ENCODE data around the gene PLCG2. TPM values are rescaled to one million over a fixed set of nuclear protein-coding genes. Genes with fewer than 3 reads are reported as not detected.

The PLCG2 gene
- total RNA-seq, 1 donor from 2014 or later, result 12.4 TPM

- TF ChIP-seq CTCF (conservative IDR thresholded peaks at IDR 0.05), result no peak
- H3K27ac Mint-ChIP-seq, result no peak overlapping the region
- H3K4me1 Mint-ChIP-seq (ENCODE audit: unreplicated experiment), result no peaks in the 10 kb centered on the region
- DNase-seq (ENCODE audit: extremely low spot score, unreplicated experiment), result no peak
- no peaks in the 10 kb centered on the region for H3K36me3 Mint-ChIP-seq
- H3K4me3 Mint-ChIP-seq, result no peak overlapping the region
- H3K27me3 Mint-ChIP-seq, result no peaks in the 10 kb centered on the region
- H3K9me3 Mint-ChIP-seq, result no peaks in the 10 kb centered on the region
These were observed 54.7 kb downstream of the PLCG2 start for GRCh38 chr16:81833751-81834150.

- H3K27me3 Mint-ChIP-seq, result no peaks in the 10 kb centered on the region
- no peak for TF ChIP-seq CTCF (conservative IDR thresholded peaks at IDR 0.05)
- H3K9me3 Mint-ChIP-seq, result no peaks in the 10 kb centered on the region
- no peak for DNase-seq (ENCODE audit: extremely low spot score, unreplicated experiment)
- no peak overlapping the region for H3K4me3 Mint-ChIP-seq
- no peak overlapping the region for H3K27ac Mint-ChIP-seq
- H3K36me3 Mint-ChIP-seq, result no peaks in the 10 kb centered on the region
- no peaks in the 10 kb centered on the region for H3K4me1 Mint-ChIP-seq (ENCODE audit: unreplicated experiment)
These were observed 55.8 kb downstream of the PLCG2 start for GRCh38 chr16:81834868-81835267.

GRCh38 chr16:81836279-81837054 is 57.4 kb downstream of the PLCG2 start:
- no peak for TF ChIP-seq CTCF (conservative IDR thresholded peaks at IDR 0.05)
- H3K27me3 Mint-ChIP-seq, result no peaks in the 10 kb centered on the region
- no peak for DNase-seq (ENCODE audit: extremely low spot score, unreplicated experiment)
- no peaks in the 10 kb centered on the region for H3K4me1 Mint-ChIP-seq (ENCODE audit: unreplicated experiment)
- no peak overlapping the region for H3K4me3 Mint-ChIP-seq
- no peak overlapping the region for H3K27ac Mint-ChIP-seq
- no peaks in the 10 kb centered on the region for H3K36me3 Mint-ChIP-seq
- H3K9me3 Mint-ChIP-seq, result no peaks in the 10 kb centered on the region

GRCh38 chr16:81837312-81837751 is 58.2 kb downstream of the PLCG2 start:
- Mint-ChIP-seq H3K4me1 (ENCODE audit: unreplicated experiment) (no peaks in the 10 kb centered on the region), H3K27me3 (peaks cover 2% of the 10 kb centered on the region), H3K9me3 (no peaks in the 10 kb centered on the region), H3K4me3 (no peak overlapping the region), H3K27ac (no peak overlapping the region), H3K36me3 (no peaks in the 10 kb centered on the region)
- no peak for TF ChIP-seq CTCF (conservative IDR thresholded peaks at IDR 0.05)
- DNase-seq (ENCODE audit: extremely low spot score, unreplicated experiment), result no peak

- DNase-seq (ENCODE audit: extremely low spot score, unreplicated experiment), result no peak
- no peak for TF ChIP-seq CTCF (conservative IDR thresholded peaks at IDR 0.05)
- Mint-ChIP-seq H3K27me3 (peaks cover 4% of the 10 kb centered on the region), H3K27ac (no peak overlapping the region), H3K4me3 (no peak overlapping the region), H3K36me3 (no peaks in the 10 kb centered on the region), H3K4me1 (ENCODE audit: unreplicated experiment) (no peaks in the 10 kb centered on the region), H3K9me3 (no peaks in the 10 kb centered on the region)
These were observed 59.7 kb downstream of the PLCG2 start for GRCh38 chr16:81838794-81839193.
